NCI-H146 (cell line): ENCODE measurements around the gene EPS15.
"Not testable (repeated sequence)": the region's sequence is repeated elsewhere in the genome, so short reads cannot be mapped to it uniquely, and the experiment has no call there.

Experiments
- DNase-seq: peaks from one replicate; lab custom pipeline; 2025; lab: John Stamatoyannopoulos, UW

The EPS15 gene

DNA sequence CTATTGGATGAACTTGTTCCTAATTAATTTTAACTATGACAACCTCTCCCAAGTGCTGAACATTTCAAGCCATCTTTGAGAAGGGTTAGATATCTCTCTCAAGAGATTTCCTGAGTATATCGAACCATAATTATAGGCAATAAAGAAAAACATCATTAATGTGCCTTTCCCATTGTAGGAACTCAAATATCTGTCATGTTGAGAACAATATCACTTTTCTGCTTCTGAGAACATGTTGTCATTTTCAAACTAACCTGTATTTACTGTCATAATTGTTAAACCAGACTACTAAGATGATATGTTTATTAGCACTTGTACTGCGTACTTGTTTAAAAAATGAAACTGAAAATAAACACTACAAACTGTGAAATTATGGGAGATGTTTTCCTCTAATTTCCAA lies 4.3 kb downstream of the EPS15 start:
- DNase-seq, result no peak

DNA sequence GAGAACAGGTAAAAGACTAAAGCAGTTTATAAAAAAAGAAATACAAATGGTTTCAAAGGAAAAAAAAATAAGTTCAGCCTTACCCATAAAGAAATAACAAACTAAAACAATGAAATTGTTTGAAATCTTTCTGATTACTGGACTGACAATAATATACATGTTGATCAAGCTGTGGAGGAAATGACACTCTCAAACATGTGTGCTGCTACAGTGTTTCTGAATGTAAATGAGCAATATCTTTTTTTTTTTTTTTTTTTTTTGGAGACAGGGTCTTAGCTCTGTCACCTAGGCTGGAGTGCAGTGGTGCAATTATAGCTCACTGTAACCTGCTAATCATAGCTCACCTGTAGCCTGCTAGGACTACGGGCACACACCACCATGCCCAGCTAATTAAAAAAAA lies 6.5 kb downstream of the EPS15 start:
- no peak for DNase-seq

DNA sequence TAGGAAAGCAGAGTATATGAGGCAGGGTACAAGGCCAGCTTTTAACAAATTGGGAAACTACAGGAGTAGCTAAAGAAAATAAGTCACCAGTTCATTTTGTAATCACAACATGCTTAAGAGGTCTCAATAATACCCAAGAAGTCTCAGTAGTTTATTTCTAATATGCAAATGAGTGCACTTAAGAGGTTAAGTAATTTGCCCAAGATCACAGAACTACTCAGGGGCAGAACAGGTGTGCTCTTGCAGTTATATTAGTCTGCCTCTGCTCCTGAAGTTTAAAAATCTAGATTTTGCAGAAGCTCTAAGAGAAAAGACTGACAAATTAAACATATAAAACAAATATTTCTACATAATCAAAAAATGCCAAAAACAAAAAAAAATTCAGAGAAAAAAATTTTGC lies 6.9 kb downstream of the EPS15 start:
- DNase-seq, result no peak

DNA sequence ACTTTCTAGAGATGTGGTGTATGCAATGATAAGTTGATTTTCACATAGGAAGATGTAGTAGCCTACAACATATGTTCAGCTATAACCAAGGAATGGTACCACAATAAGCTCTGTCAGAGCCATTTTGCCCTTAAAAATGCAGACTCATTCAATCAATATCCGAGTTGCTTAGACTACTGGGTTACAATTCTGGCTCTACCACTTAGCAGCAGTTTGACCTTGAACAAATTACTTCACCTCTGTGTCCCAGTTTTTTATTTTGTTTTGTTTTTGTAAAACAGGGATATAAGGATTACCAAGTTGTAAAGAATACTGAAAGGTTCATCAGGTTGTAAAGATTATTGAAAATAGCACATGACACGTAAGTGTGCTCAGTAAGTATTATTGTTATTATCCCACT lies 9.3 kb downstream of the EPS15 start:
- no peak for DNase-seq

DNA sequence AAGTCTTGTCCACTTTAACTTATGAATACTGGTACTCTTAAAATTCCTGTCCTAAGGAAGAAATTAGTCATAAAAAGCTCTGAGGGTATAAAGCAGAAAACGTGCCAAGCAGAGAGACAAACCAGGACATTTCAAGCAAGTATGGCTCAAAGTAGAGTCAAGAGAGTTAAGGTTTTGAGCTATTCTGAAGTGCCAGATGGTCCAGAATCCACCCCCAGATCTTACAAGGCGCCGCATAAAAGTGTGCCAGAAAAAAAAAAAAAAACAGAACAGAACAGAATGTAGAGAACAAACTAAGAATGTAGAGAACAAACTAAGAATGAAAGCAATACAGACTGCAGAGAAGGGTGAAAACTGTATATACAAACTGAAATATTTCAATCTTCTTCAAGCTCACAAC lies 12.5 kb downstream of the EPS15 start:
- no peak for DNase-seq

DNA sequence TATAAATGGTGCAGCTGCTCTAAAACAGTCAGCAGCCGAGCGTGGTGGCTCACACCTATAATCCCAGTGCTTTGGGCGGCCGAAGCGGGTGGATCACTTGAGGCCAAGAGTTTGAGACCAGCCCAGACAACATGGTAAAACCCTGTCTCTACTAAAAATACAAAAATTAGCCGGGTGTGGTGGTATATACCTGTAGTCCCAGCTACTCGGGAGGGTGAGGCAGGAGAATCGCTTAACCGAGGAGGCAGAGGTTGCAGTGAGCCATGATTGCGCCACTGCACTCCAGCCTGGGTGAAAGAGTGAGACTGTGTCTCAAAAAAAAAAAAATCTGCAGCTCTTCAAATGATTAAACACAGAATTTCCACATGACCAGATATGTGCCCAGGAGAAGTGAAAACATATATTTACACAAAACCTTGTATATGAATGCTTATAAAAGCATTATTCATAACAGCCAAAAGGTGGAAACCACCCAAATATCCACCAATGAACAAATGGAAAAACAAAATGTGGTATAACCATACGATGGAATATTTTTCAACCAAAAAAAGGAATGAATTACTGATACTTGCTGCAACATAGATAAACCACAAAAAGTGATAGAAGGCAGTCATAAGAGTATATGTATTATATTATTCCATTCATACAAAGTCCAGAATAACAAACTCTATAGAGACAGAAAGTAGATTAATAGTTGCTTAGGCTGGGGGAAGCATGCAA lies 14.1 kb downstream of the EPS15 start:
- no peak for DNase-seq

DNA sequence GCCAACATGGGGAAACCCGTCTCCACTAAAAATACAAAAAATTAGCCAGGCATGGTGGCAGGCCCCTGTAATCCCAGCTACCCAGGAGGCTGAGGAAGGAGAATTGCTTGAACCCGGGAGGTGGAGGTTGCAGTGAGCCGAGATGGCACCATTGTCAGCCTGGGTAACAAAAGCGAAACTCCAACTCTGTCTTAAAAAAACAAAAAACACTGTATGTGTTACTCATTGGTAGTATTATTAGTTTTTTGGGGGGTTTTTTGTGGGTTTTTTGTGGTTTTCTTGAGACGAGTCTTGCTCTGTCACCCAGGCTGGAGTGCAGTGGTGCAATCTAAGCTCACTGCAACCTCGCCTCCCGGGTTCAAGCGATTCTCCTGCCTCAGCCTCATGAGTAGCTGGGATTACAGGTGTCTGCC lies 17.8 kb downstream of the EPS15 start:
- DNase-seq, result not testable (repeated sequence)

DNA sequence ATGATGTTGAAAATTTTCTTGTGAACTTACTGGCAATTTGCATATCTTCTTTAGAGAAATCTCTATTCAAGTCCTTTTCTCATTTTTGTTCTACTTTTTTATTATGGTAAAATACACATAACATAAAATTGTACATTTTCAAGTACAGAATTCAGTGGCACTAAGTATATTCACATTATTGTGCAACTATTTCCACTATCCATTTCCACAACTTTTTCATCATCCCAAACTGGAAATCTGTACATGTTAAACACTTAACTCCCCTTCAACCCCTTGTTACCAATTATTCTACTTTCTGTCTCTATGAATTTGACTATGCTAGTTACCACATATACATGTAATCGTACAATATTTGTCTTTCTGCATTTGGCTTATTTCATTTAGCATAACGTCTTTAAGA lies 19.4 kb downstream of the EPS15 start:
- DNase-seq, result no peak

DNA sequence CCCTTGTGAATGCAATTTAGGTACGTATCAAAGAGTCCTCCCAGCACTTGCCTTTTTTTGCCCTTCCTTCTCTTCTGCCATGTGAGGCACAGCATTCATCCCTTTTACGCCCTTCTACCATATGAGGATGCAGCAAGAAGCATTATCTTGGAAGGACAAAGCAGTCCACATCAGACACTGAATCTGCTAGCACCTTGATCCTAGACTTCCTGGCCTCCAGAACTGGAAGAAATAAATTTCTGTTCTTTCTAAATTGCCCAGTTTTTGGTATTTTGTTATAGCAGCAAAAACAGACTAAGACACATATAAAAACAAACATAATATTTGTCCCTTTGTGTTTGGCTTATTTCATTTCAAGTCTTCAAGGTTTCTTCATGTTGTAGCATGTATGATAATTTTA lies 20.1 kb downstream of the EPS15 start:
- DNase-seq, result no peak

DNA sequence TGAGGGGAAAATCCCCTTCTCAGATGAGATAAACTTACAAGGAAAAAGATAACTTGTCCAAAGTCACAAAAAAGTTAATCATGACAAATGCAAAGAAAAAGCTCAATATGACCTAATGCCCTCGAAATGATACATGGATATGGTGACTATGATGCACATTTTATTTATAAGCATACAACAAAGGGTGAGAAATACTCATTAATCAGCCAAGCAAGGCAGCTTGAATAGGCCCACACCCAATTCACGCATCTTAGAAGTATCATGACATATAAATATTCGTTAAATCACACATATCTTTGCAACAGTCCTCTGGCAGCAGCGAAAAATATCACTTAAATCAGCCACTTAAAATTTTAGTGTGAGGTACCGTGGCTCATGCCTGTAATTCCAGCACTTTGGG lies 21.7 kb downstream of the EPS15 start:
- no peak for DNase-seq

DNA sequence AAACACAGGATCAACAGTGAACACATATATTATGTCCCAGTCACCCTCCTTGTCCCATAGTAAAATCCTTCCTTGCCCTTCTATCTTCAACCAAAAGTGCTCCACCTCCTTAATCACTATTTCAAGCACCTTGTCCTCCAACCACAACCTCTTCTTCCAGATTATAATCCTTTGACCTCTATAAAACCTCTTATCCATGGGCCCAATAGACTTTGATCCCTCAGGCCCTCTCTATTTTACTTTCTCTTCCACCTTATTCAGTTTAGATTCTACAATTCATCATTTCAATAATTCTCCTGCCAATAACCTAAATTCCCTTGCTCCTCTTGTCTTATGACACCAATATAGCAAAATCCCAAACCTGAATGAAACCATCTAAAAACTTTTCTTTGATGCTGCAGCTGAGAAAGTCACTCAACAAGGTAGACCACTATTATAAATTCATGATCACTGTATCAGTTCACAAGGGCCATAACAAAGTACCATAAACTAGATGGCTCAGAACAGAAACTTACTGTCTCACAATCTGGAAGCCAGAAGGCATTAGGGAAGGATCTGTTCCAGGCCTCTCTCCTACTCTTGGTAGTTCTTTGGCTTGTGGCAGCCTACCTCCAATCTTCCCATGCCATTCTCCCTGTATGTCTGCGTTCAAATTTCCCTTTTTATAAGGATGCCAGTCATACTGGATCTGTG lies 24.8 kb downstream of the EPS15 start:
- DNase-seq, result no peak

DNA sequence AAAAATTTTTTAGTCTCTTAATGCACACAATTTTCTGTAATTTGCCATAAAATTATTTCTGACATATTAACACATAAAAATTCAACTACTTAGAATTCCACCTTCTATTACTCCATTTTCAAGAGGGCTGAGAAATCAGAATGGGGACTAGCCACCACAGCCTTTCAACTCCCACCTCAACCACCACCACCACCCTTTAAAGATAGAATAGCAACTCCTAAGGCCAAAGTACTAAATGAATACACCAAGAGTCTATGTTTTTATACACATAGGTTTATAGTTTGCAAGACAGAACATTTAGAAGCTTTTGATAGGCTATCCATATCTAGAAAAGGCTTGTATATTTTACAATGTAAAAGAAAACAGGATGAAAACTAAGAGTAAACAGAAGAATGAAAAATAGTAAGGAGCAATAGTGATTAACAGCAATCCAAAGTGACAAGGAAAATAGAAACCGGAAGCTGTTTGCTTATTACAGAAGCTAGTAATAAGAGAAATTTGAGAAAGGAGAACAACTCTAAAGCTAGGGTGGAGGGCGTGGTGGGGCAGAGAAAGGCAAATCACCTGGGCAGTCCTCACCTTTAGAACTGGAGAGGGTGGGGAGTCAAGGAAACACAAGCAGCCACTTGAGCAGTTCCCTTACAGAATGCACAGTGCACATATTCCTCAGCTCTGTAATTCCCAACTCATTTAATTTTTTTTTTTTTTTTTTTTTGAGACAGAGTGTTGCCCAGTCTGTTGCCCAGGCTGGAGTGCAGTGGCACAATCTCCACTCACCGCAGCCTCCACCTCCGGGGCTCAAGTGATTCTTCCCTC lies 27.7 kb downstream of the EPS15 start:
- peak; percentile 5 for DNase-seq

DNA sequence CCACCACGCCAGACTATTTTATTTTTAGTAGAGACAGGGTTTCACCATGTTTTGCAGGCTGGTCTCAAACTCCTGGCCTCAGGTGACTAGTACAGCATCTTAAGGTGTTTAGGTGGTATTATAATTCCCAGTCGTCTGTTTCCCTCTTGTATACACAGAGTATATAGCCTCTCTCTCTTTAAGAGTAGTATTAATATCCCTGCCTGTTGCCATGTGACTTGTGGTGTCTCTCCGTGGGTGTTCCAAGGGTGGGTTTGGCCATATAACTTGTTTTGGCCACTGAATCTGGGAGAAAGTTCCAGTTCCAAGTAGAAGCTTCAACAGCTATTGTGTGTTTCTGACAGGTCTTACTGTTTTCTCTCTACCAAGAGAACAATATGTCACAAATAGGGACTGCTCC lies 29.6 kb downstream of the EPS15 start:
- no peak for DNase-seq

DNA sequence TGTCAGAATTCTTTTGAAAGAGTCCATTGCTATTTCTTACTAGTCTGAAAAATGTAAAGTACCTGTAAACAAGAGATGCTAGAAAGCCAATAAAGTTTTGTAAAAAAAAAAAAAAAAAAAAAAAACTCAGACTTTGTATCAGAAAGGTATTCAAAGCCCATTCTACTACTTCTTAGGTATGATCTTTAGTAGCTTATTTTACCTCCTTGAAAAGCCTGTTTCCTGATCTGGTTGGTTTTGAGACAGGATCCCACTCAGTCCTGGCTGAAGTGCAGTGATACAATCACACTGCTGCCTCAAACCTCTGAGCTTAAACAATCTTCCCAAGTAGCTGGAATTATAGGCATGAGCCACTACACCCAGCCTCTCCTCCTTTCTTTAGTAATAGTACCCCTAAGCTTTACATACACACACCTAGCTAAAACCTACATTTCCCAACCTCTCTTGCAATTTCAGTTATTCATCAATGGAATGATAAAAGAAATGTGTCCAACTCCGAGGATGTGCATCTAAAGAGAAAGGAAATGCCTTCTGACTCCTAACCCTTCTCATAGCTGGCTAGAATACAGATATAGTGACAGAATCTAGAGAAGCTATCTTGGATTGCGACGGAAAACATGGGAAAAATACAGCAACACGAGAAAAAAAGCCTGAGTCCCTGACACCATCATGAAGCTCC lies 30.6 kb downstream of the EPS15 start:
- no peak for DNase-seq

DNA sequence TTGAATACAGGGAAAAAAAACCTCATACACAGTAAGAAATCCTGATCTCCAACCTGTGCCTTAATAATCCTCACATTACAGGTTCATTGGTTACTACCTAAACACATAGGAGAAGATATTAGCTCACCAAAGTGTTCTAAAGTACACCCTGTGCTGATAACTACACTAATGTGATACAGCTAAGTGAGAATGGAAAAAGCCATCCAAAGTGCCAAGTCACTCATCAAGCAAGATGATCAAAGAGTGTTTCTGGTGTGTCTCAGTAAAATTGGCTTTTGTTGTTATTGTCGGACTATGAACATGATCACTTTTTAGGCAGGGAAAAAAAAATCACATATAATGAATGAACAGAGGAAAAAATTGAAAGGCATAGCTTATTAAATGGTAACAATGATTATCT lies 31.4 kb downstream of the EPS15 start:
- no peak for DNase-seq

DNA sequence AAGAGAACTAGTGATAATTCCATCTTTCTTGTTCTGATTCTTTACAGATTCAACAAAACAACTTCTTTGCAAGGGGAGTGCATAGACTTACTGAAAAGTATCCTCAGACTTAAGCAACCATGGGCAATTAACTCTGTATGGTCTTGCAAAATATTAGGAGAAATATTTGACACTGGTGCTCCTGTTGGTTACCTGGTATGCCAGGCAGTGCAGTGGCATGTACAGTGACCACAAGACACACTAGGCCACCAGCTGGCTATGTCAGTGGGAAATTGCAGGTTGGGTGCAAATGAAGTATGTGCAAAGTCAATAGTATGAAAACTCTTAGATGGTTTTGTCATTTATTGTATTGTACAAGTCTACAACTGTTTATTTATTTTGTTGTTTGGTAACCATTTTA lies 34.5 kb downstream of the EPS15 start:
- DNase-seq, result no peak

DNA sequence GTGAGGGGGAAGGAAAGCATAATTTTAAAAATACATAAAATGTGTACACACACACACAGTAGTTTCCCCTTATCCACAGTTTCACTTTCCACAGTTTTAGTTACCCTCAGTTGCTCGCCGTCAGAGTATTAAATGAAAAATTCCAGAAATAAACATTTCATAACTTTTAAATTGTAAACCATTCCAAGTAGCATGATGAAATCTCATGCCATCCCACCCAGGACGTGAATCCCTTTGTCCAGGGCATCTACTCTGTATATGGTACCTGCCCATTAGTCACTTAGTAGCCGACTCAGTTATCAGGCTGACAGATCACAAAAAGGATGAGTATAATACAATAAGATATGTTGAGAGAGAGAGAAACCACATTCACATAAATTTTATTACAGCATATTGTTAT lies 36.2 kb downstream of the EPS15 start:
- no peak for DNase-seq

DNA sequence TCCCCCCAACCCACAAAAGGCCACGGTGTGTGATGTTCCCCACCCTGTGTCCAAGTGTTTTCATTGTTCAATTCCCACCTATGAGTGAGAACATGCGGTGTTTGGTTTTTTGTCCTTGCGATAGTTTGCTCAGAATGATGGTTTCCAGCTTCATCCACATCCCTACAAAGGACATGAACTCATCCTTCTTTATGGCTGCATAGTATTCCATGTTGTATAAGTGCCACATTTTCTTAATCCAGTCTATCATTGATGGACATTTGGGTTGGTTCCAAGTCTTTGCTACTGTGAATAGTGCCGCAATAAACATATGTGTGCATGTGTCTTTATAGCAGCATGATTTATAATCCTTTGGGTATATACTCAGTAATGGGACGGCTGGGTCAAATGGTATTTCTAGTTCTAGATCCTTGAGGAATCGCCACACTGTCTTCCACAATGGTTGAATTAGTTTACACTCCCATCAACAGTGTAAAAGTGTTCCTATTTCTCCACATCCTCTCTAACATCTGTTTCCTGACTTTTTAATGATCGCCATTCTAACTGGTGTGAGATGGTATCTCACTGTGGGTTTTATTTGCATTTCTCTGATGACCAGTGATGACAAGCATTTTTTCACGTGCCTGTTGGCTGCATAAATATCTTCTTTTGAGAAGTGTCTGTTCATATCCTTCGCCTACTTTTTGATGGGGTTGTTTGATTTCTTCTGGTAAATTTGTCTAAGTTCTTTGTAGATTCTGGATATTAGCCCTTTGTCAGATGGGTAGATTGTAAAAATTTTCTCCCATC lies 44.0 kb downstream of the EPS15 start:
- not testable (repeated sequence) for DNase-seq

DNA sequence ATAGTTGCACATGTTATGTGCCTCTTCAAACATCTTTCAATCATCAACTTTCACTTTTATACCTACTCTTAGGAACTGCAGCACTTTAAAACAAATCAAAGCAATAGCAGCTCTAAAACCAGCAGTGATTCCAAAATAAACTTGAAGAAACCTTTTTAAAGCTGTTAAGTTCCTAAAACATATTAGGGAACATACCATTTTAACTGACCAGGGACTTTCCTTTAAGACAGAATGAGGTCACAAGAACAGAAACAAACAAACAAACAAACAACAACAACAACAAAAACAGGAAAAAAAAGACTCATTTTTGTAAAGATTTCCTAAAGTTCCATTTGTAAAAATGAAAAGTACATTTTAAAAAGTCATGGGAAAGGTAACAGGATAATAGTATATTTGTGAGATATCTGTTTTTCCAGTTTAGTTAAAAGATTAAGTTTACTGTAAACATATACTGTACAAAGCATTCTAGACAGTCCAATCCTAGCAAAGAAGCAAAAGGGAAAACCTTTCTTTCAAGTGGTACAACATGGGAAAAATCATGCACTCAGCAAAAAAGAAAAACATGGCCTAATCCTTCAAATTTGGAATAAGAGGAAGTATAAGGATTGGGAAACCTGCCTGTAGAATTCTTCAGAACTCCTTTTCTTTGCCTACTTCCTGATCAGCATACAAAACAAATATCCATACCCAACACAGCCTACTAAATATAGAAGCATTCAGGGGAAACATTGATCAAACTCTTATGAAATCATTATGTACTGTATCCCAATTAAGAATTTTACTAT lies 45.5 kb downstream of the EPS15 start:
- no peak for DNase-seq

DNA sequence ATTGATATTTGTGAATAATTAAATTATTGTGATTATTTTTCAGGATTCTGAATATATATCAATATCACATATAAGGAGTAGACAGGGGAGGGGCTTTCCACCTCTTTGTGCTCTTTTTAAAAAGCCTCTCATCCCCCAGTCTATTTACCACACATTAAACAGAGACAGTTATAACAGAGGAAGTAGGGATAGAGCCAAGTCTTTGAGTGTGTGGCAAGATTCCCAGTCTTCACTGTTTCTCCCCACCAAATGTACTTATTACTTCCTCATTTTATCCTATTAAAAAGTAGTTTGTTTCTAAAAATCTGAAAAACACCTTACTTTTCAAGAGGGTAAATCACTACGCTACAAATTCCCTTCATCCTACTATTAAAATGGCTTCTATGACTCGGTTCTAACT lies 46.7 kb downstream of the EPS15 start:
- DNase-seq, result no peak

DNA sequence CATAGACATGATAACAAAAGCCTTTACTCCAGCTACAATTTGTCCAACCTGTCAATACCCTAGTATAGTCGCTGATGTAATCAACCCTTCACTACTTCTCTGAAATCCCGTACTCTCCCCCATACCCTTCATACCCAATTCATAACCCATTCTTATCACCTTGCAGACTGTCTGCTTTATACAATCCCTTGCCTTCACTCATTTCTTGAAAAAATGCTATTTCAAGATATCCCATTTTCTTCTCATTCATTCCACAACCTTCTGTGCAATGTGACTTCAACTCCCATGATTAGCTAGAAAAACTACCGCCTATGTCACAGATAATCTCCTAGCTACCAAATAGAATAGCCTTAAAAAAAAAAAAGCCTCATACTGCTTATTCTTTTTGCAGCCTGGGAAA lies 49.5 kb downstream of the EPS15 start:
- no peak for DNase-seq
